ENCODE data around the gene ZNF765. TPM values are rescaled to one million over a fixed set of nuclear protein-coding genes. Genes with fewer than 3 reads are reported as not detected.
A peak's percentile ranks its signal among the peaks of the same experiment; 100 is the strongest.

ZNF765 gene
- total and polyA plus RNA-seq, 9 of the 15 experiments (the other 6 are each of a cell fraction or from before 2014, with no cell fraction given), result 5.4 to 17.5 (median 9.6) TPM

GRCh38 chr19:53431399-53432087 is 36.6 kb downstream of the ZNF765 start, which contains the start of gene ZNF761 (continued):
- TF ChIP-seq, protein P1, sequence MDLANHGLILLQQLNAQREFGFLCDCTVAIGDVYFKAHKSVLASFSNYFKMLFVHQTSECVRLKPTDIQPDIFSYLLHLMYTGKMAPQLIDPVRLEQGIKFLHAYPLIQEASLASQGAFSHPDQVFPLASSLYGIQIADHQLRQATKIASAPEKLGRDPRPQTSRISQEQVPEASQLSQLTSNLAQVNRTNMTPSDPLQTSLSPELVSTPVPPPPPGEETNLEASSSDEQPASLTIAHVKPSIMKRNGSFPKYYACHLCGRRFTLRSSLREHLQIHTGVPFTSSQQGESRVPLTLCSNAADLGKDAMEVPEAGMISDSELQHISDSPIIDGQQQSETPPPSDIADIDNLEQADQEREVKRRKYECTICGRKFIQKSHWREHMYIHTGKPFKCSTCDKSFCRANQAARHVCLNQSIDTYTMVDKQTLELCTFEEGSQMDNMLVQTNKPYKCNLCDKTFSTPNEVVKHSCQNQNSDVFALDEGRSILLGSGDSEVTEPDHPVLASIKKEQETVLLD (IDR thresholded peaks at IDR 0.05), result peak; percentile 66

- Histone ChIP-seq H3K27ac (ENCODE audit: extremely low read depth, low read depth, low read length) (peak overlapping the region; percentile 84), H4K20me1 (replicated peaks; ENCODE audit: control insufficient read depth, insufficient read depth, low read length) (no peaks in the 10 kb centered on the region), H3K4me1 (replicated peaks in 1 of 2; ENCODE audit: control insufficient read depth in 2 of 2, insufficient read depth in 2 of 2, low read length in 2 of 2) (peaks cover 0 to 10% of the 10 kb centered on the region in 2 experiments; a peak in 2 of 5 replicates), H3K9me3 (replicated peaks; ENCODE audit: control insufficient read depth, insufficient read depth, low read depth, low read length) (no peaks in the 10 kb centered on the region), H3K9ac (ENCODE audit: insufficient read depth in 1 of 2, low read depth in 2 of 2, low read length in 2 of 2) (peak overlapping the region; percentile 97 to 99), H3K4me2 (ENCODE audit: insufficient read depth, low read length) (peak overlapping the region; percentile 89), H3K4me3 (peak overlapping the region; percentile 93), H3K9me1 (ENCODE audit: control insufficient read depth, insufficient read depth, low read length) (no peaks in the 10 kb centered on the region), H3K27me3 (ENCODE audit: control insufficient read depth in 2 of 2, insufficient read depth in 2 of 2, low read length in 2 of 2) (no peaks in the 10 kb centered on the region), H2AFZ (ENCODE audit: low read depth, low read length) (peak overlapping the region; percentile 89), H3K79me2 (ENCODE audit: control insufficient read depth, insufficient read depth, low read length) (peaks cover 22% of the 10 kb centered on the region), H3K36me3 (ENCODE audit: control insufficient read depth, insufficient read depth, low read length) (peaks cover 38% of the 10 kb centered on the region)
- intact Hi-C loops (cut with micrococcal nuclease) (no loop called here), in situ Hi-C loops (cut with MboI) (no loop called here)
- FAIRE-seq (no peak), DNase-seq (ENCODE audit: extremely low read depth in 1 of 4, low spot score in 3 of 4) (peak; percentile 21 to 40 (median 30)), ATAC-seq (peak; percentile 68)
- ChIA-PET CTCF (ENCODE audit: low intra/inter-chr PET ratio) (no interaction called here), POLR2A (interaction anchor here (0.7 kb wide), 1 partner anchor 1634 kb away, joined by 4 read pairs; no protein-coding TSS in a partner anchor)
- BruUV-seq (replicated peaks), result no TSS peak
- WGBS (ENCODE audit: insufficient coverage, low coverage, missing lambda C conversion rate), result under 1% methylated on average over 30 of the region's 30 CpGs
- TF ChIP-seq, protein P2, sequence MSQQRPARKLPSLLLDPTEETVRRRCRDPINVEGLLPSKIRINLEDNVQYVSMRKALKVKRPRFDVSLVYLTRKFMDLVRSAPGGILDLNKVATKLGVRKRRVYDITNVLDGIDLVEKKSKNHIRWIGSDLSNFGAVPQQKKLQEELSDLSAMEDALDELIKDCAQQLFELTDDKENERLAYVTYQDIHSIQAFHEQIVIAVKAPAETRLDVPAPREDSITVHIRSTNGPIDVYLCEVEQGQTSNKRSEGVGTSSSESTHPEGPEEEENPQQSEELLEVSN (IDR thresholded peaks at IDR 0.05; ENCODE audit: borderline replicate concordance in 1 of 2, extremely low read depth in 1 of 2, insufficient read depth in 1 of 2, insufficient read length in 1 of 2, low read depth in 1 of 2, low read length in 1 of 2, poor library complexity in 1 of 2, severe bottlenecking in 1 of 2), result peak in 1 of 2 experiments; percentile 34
- no peak for TF ChIP-seq ZBTB26 (CRISPR knock-in tag; IDR thresholded peaks at IDR 0.05)
These were observed 37.2 kb downstream of the ZNF765 start for GRCh38 chr19:53432088-53432661.
